GM12865 (cell line): ENCODE results near the gene LHFPL3.

Experiments
- DNase-seq: peaks from one replicate; pipeline ENCODE4 v3.0.0; 2010; ENCODE audit warnings: low read depth
- H3K4me3 ChIP-seq: 2 replicates; pipeline ENCODE4 v1.5.1; 2011; ENCODE audit warnings: mild to moderate bottlenecking, low read depth, low read length, control low read depth
- TF ChIP-seq, protein P1 (sequence below): IDR thresholded peaks from 2 replicates; pipeline ENCODE4 v1.5.1; 2011; ENCODE audit warnings: low read length, control low read depth, low read depth, inconsistent platforms; ENCODE audit not compliant: insufficient read depth; ENCODE audit errors: missing control alignments

Gene LHFPL3

DNA sequence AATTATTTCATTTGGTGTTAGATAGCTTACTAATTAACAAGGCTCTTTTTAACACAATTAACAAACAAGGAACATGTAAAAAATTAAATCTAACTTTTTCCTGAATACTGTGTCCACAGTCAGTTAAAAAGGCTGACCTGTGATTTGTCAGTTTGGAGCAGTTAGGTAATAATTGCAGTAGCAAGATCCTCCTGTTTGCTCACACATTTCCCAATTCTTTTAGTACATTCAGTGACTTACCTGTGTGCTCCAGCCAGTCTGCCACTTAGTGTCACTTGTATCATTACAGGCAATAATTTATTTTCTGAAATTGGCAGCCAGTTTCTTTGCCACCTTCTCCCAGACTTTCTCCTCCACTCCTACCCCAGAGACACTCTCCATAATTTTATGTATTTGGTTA is 66.8 kb downstream of the LHFPL3 start:
- DNase-seq = no peak
- no peak overlapping the region for H3K4me3 ChIP-seq
- TF ChIP-seq, protein P1, sequence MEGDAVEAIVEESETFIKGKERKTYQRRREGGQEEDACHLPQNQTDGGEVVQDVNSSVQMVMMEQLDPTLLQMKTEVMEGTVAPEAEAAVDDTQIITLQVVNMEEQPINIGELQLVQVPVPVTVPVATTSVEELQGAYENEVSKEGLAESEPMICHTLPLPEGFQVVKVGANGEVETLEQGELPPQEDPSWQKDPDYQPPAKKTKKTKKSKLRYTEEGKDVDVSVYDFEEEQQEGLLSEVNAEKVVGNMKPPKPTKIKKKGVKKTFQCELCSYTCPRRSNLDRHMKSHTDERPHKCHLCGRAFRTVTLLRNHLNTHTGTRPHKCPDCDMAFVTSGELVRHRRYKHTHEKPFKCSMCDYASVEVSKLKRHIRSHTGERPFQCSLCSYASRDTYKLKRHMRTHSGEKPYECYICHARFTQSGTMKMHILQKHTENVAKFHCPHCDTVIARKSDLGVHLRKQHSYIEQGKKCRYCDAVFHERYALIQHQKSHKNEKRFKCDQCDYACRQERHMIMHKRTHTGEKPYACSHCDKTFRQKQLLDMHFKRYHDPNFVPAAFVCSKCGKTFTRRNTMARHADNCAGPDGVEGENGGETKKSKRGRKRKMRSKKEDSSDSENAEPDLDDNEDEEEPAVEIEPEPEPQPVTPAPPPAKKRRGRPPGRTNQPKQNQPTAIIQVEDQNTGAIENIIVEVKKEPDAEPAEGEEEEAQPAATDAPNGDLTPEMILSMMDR = no peak

GRCh38 chr7:104397442-104397841 is 69.0 kb downstream of the LHFPL3 start:
- TF ChIP-seq, protein P1 = no peak
- H3K4me3 ChIP-seq = no peak overlapping the region

DNA sequence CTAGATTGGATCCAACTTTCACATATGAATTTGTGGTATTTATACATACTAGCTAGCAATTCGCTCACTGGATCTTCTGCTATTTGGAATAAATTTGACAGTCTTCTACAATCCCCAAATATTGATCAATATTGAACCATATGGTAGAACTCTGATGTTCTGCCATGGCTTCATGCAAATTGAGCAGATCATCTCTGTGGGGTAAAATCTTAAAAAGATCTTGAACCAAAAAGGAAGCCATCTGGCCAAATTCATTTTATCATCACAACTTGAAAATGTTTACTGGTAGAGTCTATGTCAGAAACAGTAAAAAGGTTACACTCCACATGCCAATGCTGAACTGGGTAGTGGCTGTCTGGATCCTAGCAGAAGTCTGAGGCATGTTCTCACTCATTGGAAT is 80.0 kb downstream of the LHFPL3 start:
- no peak for DNase-seq
- TF ChIP-seq, protein P1 = no peak
- H3K4me3 ChIP-seq = no peak overlapping the region

More at GRCh38 chr7:104397442-104397841, 69.0 kb downstream of the LHFPL3 start:
- no peak for DNase-seq

GRCh38 chr7:104410742-104411141 is 82.3 kb downstream of the LHFPL3 start:
- TF ChIP-seq, protein P1 = no peak
- DNase-seq = no peak
- no peak overlapping the region for H3K4me3 ChIP-seq

GRCh38 chr7:104412911-104413310 is 84.5 kb downstream of the LHFPL3 start:
- no peak for DNase-seq
- no peak overlapping the region for H3K4me3 ChIP-seq
- TF ChIP-seq, protein P1 = no peak

DNA sequence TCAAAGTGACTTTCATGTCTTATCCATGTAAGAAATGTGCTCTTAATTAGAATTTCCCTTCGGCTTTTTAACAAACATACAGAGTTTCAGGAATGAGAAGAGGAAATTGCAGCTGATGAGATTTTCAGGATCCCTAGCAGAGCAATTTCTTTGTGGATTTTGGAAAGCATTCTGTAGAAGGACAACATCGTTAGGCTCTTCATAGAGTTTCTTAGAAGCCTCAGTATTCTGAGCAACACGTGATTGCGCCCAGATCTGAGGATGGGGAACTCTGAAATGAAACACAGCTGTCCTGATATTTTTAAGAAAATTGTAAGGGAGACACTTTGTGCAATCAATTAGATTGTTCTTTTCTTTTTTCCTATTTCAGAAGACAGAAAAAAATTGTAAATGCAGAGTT is 85.8 kb downstream of the LHFPL3 start:
- DNase-seq = no peak
- TF ChIP-seq, protein P1 = no peak
- H3K4me3 ChIP-seq = no peak overlapping the region

GRCh38 chr7:104415700-104416099 is 87.3 kb downstream of the LHFPL3 start:
- TF ChIP-seq, protein P1 = no peak
- DNase-seq = peak; percentile 12
- no peak overlapping the region for H3K4me3 ChIP-seq
